GM12892 (cell line): ENCODE measurements around the gene PHF1.

Source experiments
- DNase-seq: peaks from one replicate; pipeline ENCODE4 v3.0.0; 2011; ENCODE audit not compliant: insufficient read length
- FAIRE-seq: peaks from 2 replicates; lab custom pipeline; 2011; peaks lifted over from hg19 to GRCh38; lab: Jason Lieb, UNC
- POLR2A ChIP-seq: IDR thresholded peaks from 2 replicates; pipeline ENCODE4 v1.6.1; 2011; ENCODE audit warnings: low read depth, low read length, control low read depth
- POLR2AphosphoS5 ChIP-seq: IDR thresholded peaks from 2 replicates; pipeline ENCODE4 v1.6.1; 2011; ENCODE audit warnings: low read depth, low read length, control low read depth
- TAF1 ChIP-seq: IDR thresholded peaks from 2 replicates; pipeline ENCODE4 v1.6.1; 2011; ENCODE audit warnings: low read depth, mild to moderate bottlenecking, control low read depth, low read length, borderline replicate concordance

The PHF1 gene

DNA sequence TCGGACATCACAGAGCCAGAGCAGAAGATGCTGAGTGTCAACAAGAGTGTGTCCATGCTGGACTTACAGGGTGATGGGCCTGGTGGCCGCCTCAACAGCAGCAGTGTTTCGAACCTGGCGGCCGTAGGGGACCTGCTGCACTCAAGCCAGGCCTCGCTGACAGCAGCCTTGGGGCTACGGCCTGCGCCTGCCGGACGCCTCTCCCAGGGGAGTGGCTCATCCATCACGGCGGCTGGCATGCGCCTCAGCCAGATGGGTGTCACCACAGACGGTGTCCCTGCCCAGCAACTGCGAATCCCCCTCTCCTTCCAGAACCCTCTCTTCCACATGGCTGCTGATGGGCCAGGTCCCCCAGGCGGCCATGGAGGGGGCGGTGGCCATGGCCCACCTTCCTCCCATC, 32.2 kb downstream of the PHF1 start:
- no peak for DNase-seq
- TF ChIP-seq TAF1 (no peak), POLR2A (no peak), POLR2AphosphoS5 (no peak)
- no peak for FAIRE-seq

DNA sequence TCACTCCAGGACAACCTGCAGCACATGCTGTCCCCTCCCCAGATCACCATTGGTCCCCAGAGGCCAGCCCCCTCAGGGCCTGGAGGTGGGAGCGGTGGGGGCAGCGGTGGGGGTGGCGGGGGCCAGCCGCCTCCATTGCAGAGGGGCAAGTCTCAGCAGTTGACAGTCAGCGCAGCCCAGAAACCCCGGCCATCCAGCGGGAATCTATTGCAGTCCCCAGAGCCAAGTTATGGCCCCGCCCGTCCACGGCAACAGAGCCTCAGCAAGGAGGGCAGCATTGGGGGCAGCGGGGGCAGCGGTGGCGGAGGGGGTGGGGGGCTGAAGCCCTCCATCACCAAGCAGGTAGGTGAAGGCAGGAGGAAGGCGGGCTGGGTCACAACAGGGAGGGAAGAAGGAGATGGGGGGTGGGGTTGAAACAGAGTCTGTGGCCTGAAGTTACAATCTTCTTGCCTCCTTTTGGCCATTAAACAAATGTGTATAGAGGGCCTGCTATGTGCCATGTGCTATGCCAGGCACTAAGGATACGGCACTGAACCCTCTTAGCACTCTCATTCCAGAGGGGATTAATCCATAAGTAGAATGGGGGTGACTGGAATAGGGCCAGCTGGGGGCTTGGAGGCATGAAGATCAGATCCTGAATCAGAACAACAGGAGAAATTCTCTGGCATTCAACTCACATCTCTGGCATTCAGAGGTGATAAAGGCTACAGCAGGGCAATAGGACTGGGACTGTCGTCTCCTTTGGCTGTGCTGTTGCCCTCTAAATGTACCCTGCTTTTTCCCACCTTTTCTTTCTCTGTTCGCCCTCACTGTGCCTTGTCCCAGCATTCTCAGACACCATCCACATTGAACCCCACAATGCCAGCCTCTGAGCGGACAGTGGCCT, 33.0 kb downstream of the PHF1 start:
- TF ChIP-seq TAF1 (no peak), POLR2A (no peak), POLR2AphosphoS5 (no peak)
- FAIRE-seq (no peak), DNase-seq (no peak)

DNA sequence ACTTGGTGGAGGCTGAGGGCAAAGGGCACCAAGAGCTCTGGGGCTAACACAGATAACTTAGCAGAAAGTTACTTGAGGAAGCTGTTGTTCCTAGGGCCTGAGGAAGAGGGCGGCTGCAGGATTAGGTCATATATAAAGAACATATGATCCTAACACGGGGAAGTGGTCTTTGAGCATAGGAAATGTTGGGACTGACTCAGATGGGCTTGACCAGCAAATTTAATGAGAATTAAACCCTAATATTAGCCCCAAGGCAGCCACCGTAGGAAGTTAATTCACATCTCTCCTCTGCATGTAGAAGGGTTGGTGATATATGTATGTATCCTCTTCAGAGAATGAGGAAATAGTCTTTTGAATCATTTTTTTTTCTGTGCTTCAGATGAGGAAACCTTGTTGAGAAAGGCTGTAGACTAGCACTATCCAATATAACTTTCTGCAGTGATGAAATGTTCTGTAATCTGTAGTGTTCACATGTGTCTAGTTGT, 34.3 kb downstream of the PHF1 start:
- FAIRE-seq (no peak), DNase-seq (no peak)
- TF ChIP-seq POLR2A = no peak

DNA sequence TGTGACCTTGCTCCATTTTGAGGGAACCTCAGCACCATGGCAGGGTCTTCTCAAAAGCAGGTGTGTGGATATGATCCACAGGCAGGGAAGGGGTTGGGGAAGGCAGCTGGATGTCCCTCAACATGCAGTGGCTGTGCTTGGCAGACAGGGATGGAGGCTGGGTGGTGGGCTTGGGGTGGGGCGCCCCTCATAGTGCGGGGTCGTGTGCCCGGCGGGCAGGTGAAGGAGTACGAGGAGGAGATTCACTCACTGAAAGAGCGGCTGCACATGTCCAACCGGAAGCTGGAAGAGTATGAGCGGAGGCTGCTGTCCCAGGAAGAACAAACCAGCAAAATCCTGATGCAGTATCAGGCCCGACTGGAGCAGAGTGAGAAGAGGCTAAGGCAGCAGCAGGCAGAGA, 35.5 kb downstream of the PHF1 start:
- TF ChIP-seq POLR2A = no peak
- TF ChIP-seq TAF1 = no peak
- TF ChIP-seq POLR2AphosphoS5 = no peak
- FAIRE-seq = no peak
- DNase-seq = no peak

DNA sequence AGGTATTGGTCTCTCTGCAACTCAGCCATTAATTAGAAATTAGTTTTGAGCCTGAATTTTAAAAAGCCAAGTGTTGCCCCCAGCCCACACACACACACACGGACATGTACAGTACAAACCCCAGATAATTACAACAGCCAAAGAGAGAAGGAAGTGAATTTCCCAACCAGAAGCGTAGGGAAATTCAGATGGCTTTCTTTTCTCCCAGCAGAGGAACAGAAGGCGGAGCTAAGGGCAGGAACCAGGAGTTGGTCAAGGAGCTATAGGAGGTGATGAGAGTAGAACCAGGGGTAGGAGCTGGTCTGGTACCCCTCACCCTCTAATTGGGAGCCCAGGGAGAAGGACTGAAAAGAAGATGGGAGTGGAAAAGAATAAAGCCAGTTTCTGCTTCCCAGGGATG, 39.6 kb downstream of the PHF1 start:
- DNase-seq (no peak), FAIRE-seq (no peak)
- TF ChIP-seq POLR2A = no peak
- TF ChIP-seq POLR2AphosphoS5 = no peak
- TF ChIP-seq TAF1 = no peak

DNA sequence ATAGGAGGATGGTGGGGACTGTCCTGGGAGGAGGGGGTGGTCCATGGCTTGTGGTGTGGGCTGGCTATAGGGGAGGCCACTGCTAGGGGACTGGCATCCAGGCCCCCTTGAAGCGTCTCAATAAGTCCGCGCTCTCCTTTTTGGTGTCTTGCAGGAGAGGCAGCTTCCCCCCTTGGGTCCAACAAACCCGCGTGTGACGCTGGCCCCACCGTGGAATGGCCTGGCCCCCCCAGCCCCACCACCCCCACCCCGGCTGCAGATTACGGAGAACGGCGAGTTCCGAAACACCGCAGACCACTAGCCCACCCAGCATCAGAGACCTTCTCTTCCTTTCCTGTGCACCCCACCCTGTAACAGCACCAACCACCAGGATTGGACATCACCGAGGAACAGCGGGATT, 40.8 kb downstream of the PHF1 start:
- TF ChIP-seq TAF1 = no peak
- no peak for TF ChIP-seq POLR2AphosphoS5
- no peak for TF ChIP-seq POLR2A
- no peak for FAIRE-seq
- DNase-seq = no peak

DNA sequence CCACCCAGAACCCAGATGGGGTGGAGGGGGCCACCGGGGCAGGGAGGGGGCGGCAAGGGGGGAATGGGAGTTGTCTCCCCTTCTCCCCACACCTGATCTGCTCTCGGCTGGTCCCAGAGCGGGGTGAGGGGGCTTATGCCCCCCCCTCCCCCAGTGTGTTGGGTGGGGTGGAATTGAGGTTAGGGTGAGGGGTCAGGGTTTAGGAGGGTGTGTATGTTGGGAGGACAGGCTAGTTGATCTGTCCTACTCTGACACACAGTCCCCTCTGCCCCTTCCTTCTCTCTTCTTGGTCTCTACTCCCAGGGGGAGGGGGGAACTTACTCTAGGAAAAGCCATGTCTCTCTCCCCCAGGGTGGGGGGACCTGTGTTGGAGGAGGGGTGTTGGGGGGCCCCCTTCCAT, 41.7 kb downstream of the PHF1 start:
- no peak for DNase-seq
- FAIRE-seq = no peak
- TF ChIP-seq TAF1 (no peak), POLR2AphosphoS5 (no peak)

DNA sequence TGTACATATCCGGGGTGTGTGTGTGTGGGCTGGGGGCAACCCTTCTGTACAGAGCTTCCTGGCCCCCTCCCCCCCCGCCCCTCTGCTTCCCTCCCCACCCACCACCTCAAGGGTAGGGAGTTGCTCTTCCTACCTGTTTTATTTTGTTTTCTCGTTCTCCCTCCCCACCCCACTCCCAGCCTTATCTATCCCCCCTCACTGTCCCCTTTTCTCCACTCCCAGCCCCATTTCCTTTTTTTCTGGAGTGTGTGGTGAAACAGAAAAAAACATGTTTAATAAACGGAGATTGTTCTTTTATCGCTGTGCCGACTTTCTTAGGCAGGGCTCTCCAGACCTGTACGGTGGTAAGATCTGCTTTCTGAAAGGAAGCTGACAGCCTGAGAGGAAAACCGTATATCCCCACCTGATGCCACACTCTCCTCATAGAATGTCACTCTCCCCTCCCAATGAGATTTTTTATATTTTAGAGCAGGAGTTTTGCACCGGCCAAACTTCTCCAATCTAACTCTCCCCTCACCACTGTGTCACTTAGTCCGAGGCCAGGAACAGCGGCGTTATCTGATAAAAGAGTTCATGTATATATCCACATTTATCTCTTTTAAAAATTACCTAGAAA, 42.7 kb downstream of the PHF1 start:
- TF ChIP-seq POLR2A = no peak
- no peak for TF ChIP-seq TAF1
- no peak for TF ChIP-seq POLR2AphosphoS5
- DNase-seq (no peak), FAIRE-seq (no peak)

DNA sequence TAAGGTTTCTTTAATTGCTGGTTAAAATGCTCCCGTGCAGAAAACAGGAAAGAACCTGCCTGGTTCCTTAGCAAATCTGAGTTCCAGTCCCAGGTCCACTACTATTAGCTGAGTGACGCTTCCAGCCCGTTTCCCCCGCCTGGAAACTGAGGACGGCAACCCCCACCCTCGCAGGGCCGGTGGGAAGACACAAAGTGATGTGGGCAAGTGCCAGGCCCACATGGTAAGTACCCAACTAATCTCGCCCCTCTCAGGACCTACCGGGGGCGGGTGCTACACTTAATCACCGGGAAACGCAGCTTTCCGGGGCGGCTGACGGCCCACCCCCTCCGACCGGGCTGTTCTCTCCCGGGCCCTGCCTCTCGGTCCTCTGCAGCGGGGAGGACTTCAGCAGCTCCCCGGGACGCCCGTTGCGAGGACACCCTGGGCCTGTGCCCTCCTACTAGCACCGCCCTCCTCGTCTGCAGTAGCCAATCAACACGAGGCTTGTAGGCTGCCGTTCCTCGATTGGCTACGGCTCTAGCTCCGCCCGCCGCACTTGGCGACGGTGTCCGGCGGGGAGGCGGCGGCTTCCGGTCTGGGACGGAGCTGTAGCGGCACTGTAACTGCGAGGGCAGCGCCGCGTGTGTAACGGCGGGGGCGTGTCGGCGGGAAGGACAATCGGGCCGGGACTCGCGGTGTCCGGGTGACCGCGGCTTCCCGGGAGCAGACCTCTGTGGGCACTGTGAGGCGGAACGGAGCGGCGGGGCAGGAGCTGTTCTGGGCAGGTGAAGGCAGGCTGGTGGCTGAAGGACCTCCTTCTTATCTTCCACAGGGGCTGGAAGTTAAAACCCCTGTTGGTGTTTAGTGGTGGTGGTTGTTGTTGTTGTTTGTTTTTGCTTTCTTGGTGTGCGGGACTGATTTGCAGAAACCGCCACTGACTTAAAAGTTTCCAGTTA, 43.5 kb downstream of the PHF1 start, which contains the start of gene ZBTB9:
ZBTB9 (plus strand) TSS at position 568 of the 938 bp plus-strand sequence. CDS start 525 bp downstream, outside the sequence.
- TF ChIP-seq POLR2AphosphoS5 (peak; percentile 77), TAF1 (peak; percentile 69; the same call in 1 of the 2 replicates), POLR2A (peak; percentile 85)
- DNase-seq (peak; percentile 99), FAIRE-seq (peak; percentile 99)

DNA sequence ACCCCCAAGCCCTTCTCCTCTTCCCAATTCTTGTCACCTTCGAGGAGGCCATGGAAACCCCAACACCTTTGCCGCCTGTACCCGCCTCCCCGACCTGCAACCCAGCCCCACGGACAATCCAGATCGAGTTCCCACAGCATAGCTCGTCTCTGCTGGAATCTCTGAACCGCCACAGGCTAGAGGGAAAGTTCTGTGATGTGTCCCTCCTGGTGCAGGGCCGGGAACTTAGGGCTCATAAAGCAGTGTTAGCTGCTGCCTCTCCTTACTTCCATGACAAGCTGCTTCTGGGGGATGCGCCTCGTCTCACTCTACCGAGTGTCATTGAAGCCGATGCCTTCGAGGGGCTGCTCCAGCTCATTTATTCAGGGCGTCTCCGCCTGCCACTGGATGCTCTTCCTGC, 44.2 kb downstream of the PHF1 start:
- TF ChIP-seq TAF1 = no peak
- no peak for TF ChIP-seq POLR2AphosphoS5
- TF ChIP-seq POLR2A = no peak
- no peak for FAIRE-seq
- no peak for DNase-seq

DNA sequence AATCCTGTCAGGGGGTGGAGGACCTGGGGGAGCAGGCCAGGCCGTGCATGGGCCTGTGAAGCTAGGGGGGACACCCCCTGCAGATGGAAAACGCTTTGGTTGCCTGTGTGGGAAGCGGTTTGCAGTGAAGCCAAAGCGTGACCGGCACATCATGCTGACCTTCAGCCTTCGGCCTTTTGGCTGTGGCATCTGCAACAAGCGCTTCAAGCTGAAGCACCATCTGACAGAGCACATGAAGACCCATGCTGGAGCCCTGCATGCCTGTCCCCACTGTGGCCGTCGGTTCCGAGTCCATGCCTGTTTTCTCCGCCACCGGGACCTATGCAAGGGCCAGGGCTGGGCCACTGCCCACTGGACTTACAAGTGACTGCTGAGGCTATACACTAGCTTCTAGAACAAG, 45.3 kb downstream of the PHF1 start:
- FAIRE-seq (no peak), DNase-seq (no peak)
- no peak for TF ChIP-seq POLR2A
- no peak for TF ChIP-seq TAF1
- no peak for TF ChIP-seq POLR2AphosphoS5

DNA sequence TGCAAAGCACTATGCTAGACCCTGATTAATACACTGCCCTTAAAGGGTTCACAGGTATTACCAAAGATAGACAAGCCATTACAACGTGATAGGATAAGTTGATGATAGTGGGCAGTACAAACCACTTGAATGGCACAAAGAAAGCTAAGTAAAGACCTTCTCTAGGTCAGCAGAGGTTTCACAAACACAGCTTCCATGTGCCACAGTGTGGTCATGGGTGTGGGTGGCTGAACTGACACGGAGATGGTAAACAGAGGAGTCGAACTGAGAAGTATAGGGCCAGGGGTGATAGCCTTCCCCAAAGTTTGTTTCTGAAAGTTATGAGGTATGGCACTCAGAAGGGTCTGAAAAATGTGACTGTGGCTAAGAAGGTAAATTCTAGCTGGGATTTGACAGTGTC, 47.9 kb downstream of the PHF1 start:
- DNase-seq = no peak
- no peak for FAIRE-seq

More for the DNA sequence above, 47.9 kb downstream of the PHF1 start:
- no peak for TF ChIP-seq POLR2AphosphoS5
- TF ChIP-seq TAF1 = no peak
- TF ChIP-seq POLR2A = no peak
